T-helper 17 cell (primary cell): ENCODE results near the gene SHCBP1L. TPM values are rescaled to one million over a fixed set of nuclear protein-coding genes. Genes with fewer than 3 reads are reported as not detected.
"Not testable (repeated sequence)": the region's sequence is repeated elsewhere in the genome, so short reads cannot be mapped to it uniquely, and the experiment has no call there.

Source experiments
- ATAC-seq: fragments of 150-1000 bp; cut with Tn5 transposase; 2 replicates; pipeline ENCODE4 v1.10.0; 2021; ENCODE audit warnings: mild to moderate bottlenecking, moderate library complexity
- DNase-seq, 3 donors: peaks; one replicate each; pipeline versions ENCODE4 v3.0.0 to v3.0.0-alpha.2; 2020 to 2021
- H3K9me3 ChIP-seq: one replicate; pipeline ENCODE4 v1.7.0; 2013; ENCODE audit warnings: low read length, mild to moderate bottlenecking; ENCODE audit not compliant: control insufficient read depth, poor library complexity, severe bottlenecking
- H3K27ac Mint-ChIP-seq: one replicate; pipeline ENCODE4 v1.8.0; 2022; ENCODE audit warnings: mild to moderate bottlenecking, moderate library complexity, mixed read lengths
- H3K27me3 Mint-ChIP-seq: one replicate; pipeline ENCODE4 v1.8.0; 2022; ENCODE audit warnings: mixed read lengths
- H3K36me3 Mint-ChIP-seq: one replicate; pipeline ENCODE4 v1.8.0; 2022; ENCODE audit warnings: low read depth, mixed read lengths
- H3K4me1 Mint-ChIP-seq: one replicate; pipeline ENCODE4 v1.8.0; 2022; ENCODE audit warnings: mild to moderate bottlenecking, mixed read lengths
- H3K4me3 Mint-ChIP-seq: one replicate; pipeline ENCODE4 v1.8.0; 2022; ENCODE audit warnings: mild to moderate bottlenecking, moderate library complexity, mixed read lengths
- total RNA-seq, 4 donors: library from RNA in 2 of 4; stranded (reverse) in 2 of 4; gene quantifications; one replicate each; pipeline ENCODE4 v1.2.3 and lab custom pipeline; 2022 to 2026

Gene SHCBP1L
- total RNA-seq, 2 donors from 2014 or later: not detected

- no peak for ATAC-seq
- H3K4me3 Mint-ChIP-seq: no peak overlapping the region
Measured at GRCh38 chr1:182955596-182956588, 2.9 kb upstream of the SHCBP1L start.

GRCh38 chr1:182953826-182954225 is 860 bp upstream of the SHCBP1L start:
- H3K9me3 ChIP-seq: no peaks in the 10 kb centered on the region
- Mint-ChIP-seq H3K36me3 (no peaks in the 10 kb centered on the region), H3K27me3 (peaks cover 24% of the 10 kb centered on the region), H3K27ac (no peak overlapping the region), H3K4me3 (no peak overlapping the region), H3K4me1 (no peaks in the 10 kb centered on the region)
- ATAC-seq (no peak), DNase-seq (no peak)

More at GRCh38 chr1:182955596-182956588, 2.9 kb upstream of the SHCBP1L start:
- DNase-seq: no peak
- H3K4me1 Mint-ChIP-seq: no peaks in the 10 kb centered on the region
- H3K27me3 Mint-ChIP-seq: peaks cover 41% of the 10 kb centered on the region
- no peaks in the 10 kb centered on the region for H3K9me3 ChIP-seq
- no peak overlapping the region for H3K27ac Mint-ChIP-seq
- no peaks in the 10 kb centered on the region for H3K36me3 Mint-ChIP-seq

- not testable (repeated sequence) for ATAC-seq, H3K9me3 ChIP-seq, H3K27ac Mint-ChIP-seq, H3K36me3 Mint-ChIP-seq, DNase-seq, H3K4me3 Mint-ChIP-seq, H3K4me1 Mint-ChIP-seq
- H3K27me3 Mint-ChIP-seq: peaks cover 36% of the 10 kb centered on the region
Measured at GRCh38 chr1:182943336-182943735, 9.6 kb downstream of the SHCBP1L start.

GRCh38 chr1:182942145-182942544 is 10.8 kb downstream of the SHCBP1L start:
- not testable (repeated sequence) for H3K27ac Mint-ChIP-seq, H3K9me3 ChIP-seq, ATAC-seq, H3K4me1 Mint-ChIP-seq, H3K36me3 Mint-ChIP-seq, H3K4me3 Mint-ChIP-seq, DNase-seq
- peaks cover 44% of the 10 kb centered on the region for H3K27me3 Mint-ChIP-seq

GRCh38 chr1:182939413-182939812 is 13.6 kb downstream of the SHCBP1L start:
- Mint-ChIP-seq H3K36me3 (no peaks in the 10 kb centered on the region), H3K4me3 (no peak overlapping the region), H3K27ac (no peak overlapping the region), H3K4me1 (peaks cover 2% of the 10 kb centered on the region), H3K27me3 (peaks cover 31% of the 10 kb centered on the region)
- DNase-seq (no peak), ATAC-seq (no peak)
- no peaks in the 10 kb centered on the region for H3K9me3 ChIP-seq

GRCh38 chr1:182935716-182936115 is 17.2 kb downstream of the SHCBP1L start:
- peaks cover 2% of the 10 kb centered on the region for H3K9me3 ChIP-seq
- no peak for DNase-seq
- Mint-ChIP-seq H3K27me3 (peaks cover 28% of the 10 kb centered on the region), H3K36me3 (no peaks in the 10 kb centered on the region), H3K4me1 (no peaks in the 10 kb centered on the region), H3K4me3 (no peak overlapping the region), H3K27ac (no peak overlapping the region)
- no peak for ATAC-seq

GRCh38 chr1:182930985-182931384 is 22.0 kb downstream of the SHCBP1L start:
- Mint-ChIP-seq H3K27ac (no peak overlapping the region), H3K36me3 (no peaks in the 10 kb centered on the region), H3K27me3 (peaks cover 21% of the 10 kb centered on the region), H3K4me1 (peaks cover 2% of the 10 kb centered on the region), H3K4me3 (no peak overlapping the region)
- DNase-seq (no peak), ATAC-seq (no peak)
- H3K9me3 ChIP-seq: peaks cover 2% of the 10 kb centered on the region

GRCh38 chr1:182927693-182928433 is 25.1 kb downstream of the SHCBP1L start:
- no peaks in the 10 kb centered on the region for H3K36me3 Mint-ChIP-seq

GRCh38 chr1:182925661-182926060 is 27.3 kb downstream of the SHCBP1L start:
- Mint-ChIP-seq H3K4me1 (peaks cover 2% of the 10 kb centered on the region), H3K4me3 (no peak overlapping the region), H3K27me3 (peaks cover 33% of the 10 kb centered on the region), H3K27ac (no peak overlapping the region), H3K36me3 (no peaks in the 10 kb centered on the region)
- no peak for ATAC-seq
- no peak for DNase-seq
- no peaks in the 10 kb centered on the region for H3K9me3 ChIP-seq

More at GRCh38 chr1:182927693-182928433, 25.1 kb downstream of the SHCBP1L start:
- ATAC-seq (no peak), DNase-seq (no peak)
- Mint-ChIP-seq H3K27ac (no peak overlapping the region), H3K27me3 (peaks cover 24% of the 10 kb centered on the region), H3K4me1 (peaks cover 2% of the 10 kb centered on the region), H3K4me3 (no peak overlapping the region)
- no peaks in the 10 kb centered on the region for H3K9me3 ChIP-seq

GRCh38 chr1:182917378-182917777 is 35.6 kb downstream of the SHCBP1L start:
- no peak for ATAC-seq
- H3K27ac Mint-ChIP-seq: no peak overlapping the region
- H3K36me3 Mint-ChIP-seq: peaks cover 6% of the 10 kb centered on the region
- peaks cover 46% of the 10 kb centered on the region for H3K27me3 Mint-ChIP-seq
- H3K9me3 ChIP-seq: no peaks in the 10 kb centered on the region
- no peak overlapping the region for H3K4me3 Mint-ChIP-seq
- peaks cover 2% of the 10 kb centered on the region for H3K4me1 Mint-ChIP-seq
- DNase-seq: no peak

- no peaks in the 10 kb centered on the region for H3K36me3 Mint-ChIP-seq
- no peak overlapping the region for H3K27ac Mint-ChIP-seq
- no peak overlapping the region for H3K4me3 Mint-ChIP-seq
- peaks cover 25% of the 10 kb centered on the region for H3K27me3 Mint-ChIP-seq
- no peak for ATAC-seq
- peaks cover 2% of the 10 kb centered on the region for H3K4me1 Mint-ChIP-seq
- DNase-seq: no peak
- no peaks in the 10 kb centered on the region for H3K9me3 ChIP-seq
Measured at GRCh38 chr1:182913401-182913800, 39.6 kb downstream of the SHCBP1L start.

GRCh38 chr1:182910143-182910542 is 42.8 kb downstream of the SHCBP1L start:
- peaks cover 13% of the 10 kb centered on the region for H3K27me3 Mint-ChIP-seq
- DNase-seq (no peak), ATAC-seq (no peak)

GRCh38 chr1:182909578-182909977 is 43.4 kb downstream of the SHCBP1L start:
- ATAC-seq (no peak), DNase-seq (no peak)
- Mint-ChIP-seq H3K36me3 (no peaks in the 10 kb centered on the region), H3K27me3 (peaks cover 13% of the 10 kb centered on the region), H3K27ac (no peak overlapping the region), H3K4me1 (no peaks in the 10 kb centered on the region), H3K4me3 (no peak overlapping the region)
- no peaks in the 10 kb centered on the region for H3K9me3 ChIP-seq

More at GRCh38 chr1:182910143-182910542, 42.8 kb downstream of the SHCBP1L start:
- no peak overlapping the region for H3K27ac Mint-ChIP-seq
- H3K9me3 ChIP-seq: no peaks in the 10 kb centered on the region
- no peaks in the 10 kb centered on the region for H3K4me1 Mint-ChIP-seq
- H3K36me3 Mint-ChIP-seq: no peaks in the 10 kb centered on the region
- no peak overlapping the region for H3K4me3 Mint-ChIP-seq
